ENCODE measurements around the gene MZT1.

Gene MZT1

GRCh38 chr13:72757792-72758535, 30.5 kb upstream of the MZT1 start (continued):
- no peak for TF ChIP-seq SP3 (tag by site-specific recombination; IDR thresholded peaks at IDR 0.05)

- ChIA-PET POLR2A (no interaction called here), CTCF (no interaction called here)
- TF ChIP-seq ZNF362 (tag by site-specific recombination; IDR thresholded peaks at IDR 0.05): peak; percentile 56; the same call in 1 of the 2 replicates
- TF ChIP-seq ZNF112 (tag by site-specific recombination; IDR thresholded peaks at IDR 0.05): no peak
Measured at GRCh38 chr13:72754111-72754510, 26.7 kb upstream of the MZT1 start.

GRCh38 chr13:72751220-72751619, 23.8 kb upstream of the MZT1 start:
- Histone ChIP-seq H3K4me1 (ENCODE audit: control insufficient read depth, insufficient read depth, low read length) (no peaks in the 10 kb centered on the region), H3K27ac (ENCODE audit: extremely low read depth, low read depth, low read length) (no peak overlapping the region), H3K36me3 (ENCODE audit: control insufficient read depth in 2 of 2, insufficient read depth in 1 of 2, low read length in 2 of 2) (peaks cover 0 to 99% of the 10 kb centered on the region in 2 experiments; a peak in 1 of 3 replicates), H3K4me3 (ENCODE audit: low read depth, low read length) (no peak overlapping the region), H3K9me3 (ENCODE audit: control insufficient read depth, insufficient read depth, low read depth, low read length) (no peaks in the 10 kb centered on the region)
- POLR2A ChIA-PET: no interaction called here
- CTCF ChIA-PET: no interaction called here
- TF ChIP-seq YY2 (tag by site-specific recombination; IDR thresholded peaks at IDR 0.05) (no peak), SCRT2 (tag by site-specific recombination; IDR thresholded peaks at IDR 0.05) (no peak), ZNF600 (tag by site-specific recombination; IDR thresholded peaks at IDR 0.05) (no peak), MYNN (tag by site-specific recombination; IDR thresholded peaks at IDR 0.05; ENCODE audit: borderline replicate concordance) (no peak), ZNF580 (tag by site-specific recombination; IDR thresholded peaks at IDR 0.05) (0 out of 2 replicates have a peak, but pooled peaks have one; percentile 23), ZNF398 (tag by site-specific recombination; IDR thresholded peaks at IDR 0.05) (no peak), ZNF23 (tag by site-specific recombination; IDR thresholded peaks at IDR 0.05; ENCODE audit: borderline replicate concordance) (no peak), ZNF302 (tag by site-specific recombination; IDR thresholded peaks at IDR 0.05; ENCODE audit: low read depth) (no peak), HOXD13 (CRISPR knock-in tag; IDR thresholded peaks at IDR 0.05; ENCODE audit: borderline replicate concordance) (no peak), ZNF146 (tag by site-specific recombination; IDR thresholded peaks at IDR 0.05) (peak; percentile 68; the same call in 1 of the 2 replicates)

More at GRCh38 chr13:72754111-72754510, 26.7 kb upstream of the MZT1 start:
- no peak overlapping the region for H3K4me3 ChIP-seq (ENCODE audit: low read depth, low read length)
- no peak overlapping the region for H3K27ac ChIP-seq (ENCODE audit: extremely low read depth, low read depth, low read length)
- H3K36me3 ChIP-seq (ENCODE audit: control insufficient read depth in 2 of 2, insufficient read depth in 1 of 2, low read length in 2 of 2): peaks cover 0 to 99% of the 10 kb centered on the region in 2 experiments; a peak in 1 of 3 replicates
- H3K9me3 ChIP-seq (ENCODE audit: control insufficient read depth, insufficient read depth, low read depth, low read length): no peaks in the 10 kb centered on the region
- no peaks in the 10 kb centered on the region for H3K4me1 ChIP-seq (ENCODE audit: control insufficient read depth, insufficient read depth, low read length)

- H3K36me3 ChIP-seq (ENCODE audit: control insufficient read depth in 2 of 2, insufficient read depth in 1 of 2, low read length in 2 of 2): peaks cover 0 to 96% of the 10 kb centered on the region in 2 experiments; a peak in 1 of 3 replicates
- H3K9me3 ChIP-seq (ENCODE audit: control insufficient read depth, insufficient read depth, low read depth, low read length): no peaks in the 10 kb centered on the region
- ChIA-PET CTCF (no interaction called here), POLR2A (no interaction called here)
- no peaks in the 10 kb centered on the region for H3K4me1 ChIP-seq (ENCODE audit: control insufficient read depth, insufficient read depth, low read length)
- TF ChIP-seq ZNF518A (tag by site-specific recombination; conservative IDR thresholded peaks at IDR 0.05; ENCODE audit: low read depth) (no peak), YY1 (tag by site-specific recombination; IDR thresholded peaks at IDR 0.05) (no peak), ZNF501 (tag by site-specific recombination; IDR thresholded peaks at IDR 0.05) (no peak)
- H3K4me3 ChIP-seq (ENCODE audit: low read depth, low read length): no peak overlapping the region
- no peak overlapping the region for H3K27ac ChIP-seq (ENCODE audit: extremely low read depth, low read depth, low read length)
Measured at GRCh38 chr13:72745260-72745659, 17.8 kb upstream of the MZT1 start.
